ENCODE measurements around the gene SIK2.

Gene SIK2

GRCh38 chr11:111589114-111589513, 13.1 kb upstream of the SIK2 start:
- ChIA-PET POLR2A (ENCODE audit: low non-redundant PET) (no interaction called here), CTCF (interaction anchor here (0.6 kb wide), 1 partner anchor 23 kb away, joined by 3 read pairs; no protein-coding TSS in a partner anchor)
- TF ChIP-seq CTCF (conservative IDR thresholded peaks at IDR 0.05; ENCODE audit: low read depth) = no peak
- no peak overlapping the region for H3K27ac ChIP-seq
- DNase-seq (ENCODE audit: low spot score) = no peak

- POLR2A ChIA-PET (ENCODE audit: low non-redundant PET) = no interaction called here
- TF ChIP-seq CTCF (conservative IDR thresholded peaks at IDR 0.05; ENCODE audit: low read depth) = no peak
- CTCF ChIA-PET = no interaction called here
- no peak for DNase-seq (ENCODE audit: low spot score)
- H3K27ac ChIP-seq = no peak overlapping the region
These were observed 12.3 kb upstream of the SIK2 start for GRCh38 chr11:111589886-111590499.

- DNase-seq (ENCODE audit: low spot score) = no peak
- no peak overlapping the region for H3K27ac ChIP-seq
- ChIA-PET CTCF (interaction anchor here (1.2 to 2.0 kb wide), 2 partner anchors 13 to 249 kb away, joined by 4 to 5 read pairs; no protein-coding TSS in a partner anchor), POLR2A (ENCODE audit: low non-redundant PET) (no interaction called here)
- TF ChIP-seq CTCF (conservative IDR thresholded peaks at IDR 0.05; ENCODE audit: low read depth) = no peak
These were observed 10.9 kb upstream of the SIK2 start for GRCh38 chr11:111591187-111591960.

- no peak for TF ChIP-seq CTCF (conservative IDR thresholded peaks at IDR 0.05; ENCODE audit: low read depth)
- ChIA-PET CTCF (interaction anchor here (0.7 to 2.0 kb wide), 2 partner anchors 26 to 248 kb away, joined by 3 to 5 read pairs; no protein-coding TSS in a partner anchor), POLR2A (ENCODE audit: low non-redundant PET) (no interaction called here)
- DNase-seq (ENCODE audit: low spot score) = no peak
- no peak overlapping the region for H3K27ac ChIP-seq
These were observed 9.8 kb upstream of the SIK2 start for GRCh38 chr11:111592491-111592890.

GRCh38 chr11:111596319-111596718, 5.9 kb upstream of the SIK2 start:
- no peak for TF ChIP-seq CTCF (conservative IDR thresholded peaks at IDR 0.05; ENCODE audit: low read depth)
- CTCF ChIA-PET = no interaction called here

GRCh38 chr11:111598148-111598547, 4.1 kb upstream of the SIK2 start:
- DNase-seq (ENCODE audit: low spot score) = no peak
- CTCF ChIA-PET = interaction anchor here (0.6 to 0.9 kb wide), 5 partner anchors 11 to 347 kb away, joined by 3 to 5 read pairs (median 3); no protein-coding TSS in a partner anchor
- POLR2A ChIA-PET (ENCODE audit: low non-redundant PET) = no interaction called here
- TF ChIP-seq CTCF (conservative IDR thresholded peaks at IDR 0.05; ENCODE audit: low read depth) = no peak
- no peak overlapping the region for H3K27ac ChIP-seq

More at GRCh38 chr11:111596319-111596718, 5.9 kb upstream of the SIK2 start:
- no peak for DNase-seq (ENCODE audit: low spot score)
- POLR2A ChIA-PET (ENCODE audit: low non-redundant PET) = no interaction called here
- H3K27ac ChIP-seq = no peak overlapping the region
